ENCODE measurements around the gene PLD3. TPM values are rescaled to one million over a fixed set of nuclear protein-coding genes. Genes with fewer than 3 reads are reported as not detected.

PLD3 gene
- total and polyA plus RNA-seq, 3 donors from 2014 or later, result 219 to 533 (median 277) TPM

DNA sequence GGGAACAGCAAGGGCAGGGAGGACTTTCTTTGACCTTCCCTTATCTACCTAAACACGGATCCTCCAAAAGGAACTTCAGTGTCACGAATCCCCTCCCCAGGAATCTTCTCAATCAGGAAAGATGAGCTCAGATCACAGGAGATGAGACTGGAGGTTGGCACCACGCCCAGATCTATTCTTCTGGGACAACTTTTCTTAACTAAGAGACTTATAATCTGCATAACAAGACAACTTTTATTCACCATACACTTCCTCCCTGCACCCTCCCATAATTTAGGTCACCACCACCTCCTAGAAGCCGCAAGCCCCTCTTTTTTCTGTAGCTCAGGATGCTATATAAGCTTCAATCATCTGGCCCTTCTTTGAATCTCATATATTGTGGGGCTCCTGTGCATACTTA, 44.2 kb upstream of the PLD3 start:
- WGBS, 2 donors, result 63 to 70% methylated on average over 4 of the region's 4 CpGs
- no peak overlapping the region for H3K27ac ChIP-seq
- DNase-seq, result no peak

DNA sequence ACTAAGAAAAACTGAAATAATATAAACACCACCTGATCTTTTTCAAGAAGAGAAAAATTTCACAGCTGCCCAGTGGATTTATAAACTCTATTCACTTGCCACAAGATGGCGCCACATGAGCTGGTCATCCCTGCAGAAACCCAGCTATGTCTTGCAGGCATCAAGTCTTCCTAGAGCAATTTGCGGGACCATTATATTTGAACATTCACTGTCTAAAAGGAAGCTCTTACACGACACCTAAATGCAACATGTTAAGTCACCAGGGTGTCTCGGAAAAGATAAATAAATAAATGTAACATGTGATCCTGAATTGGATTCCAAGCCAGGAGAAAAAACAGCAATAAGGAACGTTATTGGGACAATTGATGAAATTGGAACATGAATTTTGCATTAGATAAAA, 43.1 kb upstream of the PLD3 start:
- TF ChIP-seq, protein P1, sequence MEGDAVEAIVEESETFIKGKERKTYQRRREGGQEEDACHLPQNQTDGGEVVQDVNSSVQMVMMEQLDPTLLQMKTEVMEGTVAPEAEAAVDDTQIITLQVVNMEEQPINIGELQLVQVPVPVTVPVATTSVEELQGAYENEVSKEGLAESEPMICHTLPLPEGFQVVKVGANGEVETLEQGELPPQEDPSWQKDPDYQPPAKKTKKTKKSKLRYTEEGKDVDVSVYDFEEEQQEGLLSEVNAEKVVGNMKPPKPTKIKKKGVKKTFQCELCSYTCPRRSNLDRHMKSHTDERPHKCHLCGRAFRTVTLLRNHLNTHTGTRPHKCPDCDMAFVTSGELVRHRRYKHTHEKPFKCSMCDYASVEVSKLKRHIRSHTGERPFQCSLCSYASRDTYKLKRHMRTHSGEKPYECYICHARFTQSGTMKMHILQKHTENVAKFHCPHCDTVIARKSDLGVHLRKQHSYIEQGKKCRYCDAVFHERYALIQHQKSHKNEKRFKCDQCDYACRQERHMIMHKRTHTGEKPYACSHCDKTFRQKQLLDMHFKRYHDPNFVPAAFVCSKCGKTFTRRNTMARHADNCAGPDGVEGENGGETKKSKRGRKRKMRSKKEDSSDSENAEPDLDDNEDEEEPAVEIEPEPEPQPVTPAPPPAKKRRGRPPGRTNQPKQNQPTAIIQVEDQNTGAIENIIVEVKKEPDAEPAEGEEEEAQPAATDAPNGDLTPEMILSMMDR (IDR thresholded peaks at IDR 0.05), result peak; percentile 68 to 83 (median 81)
- TF ChIP-seq POLR2A (IDR thresholded peaks at IDR 0.05), result no peak
- H3K36me3 ChIP-seq (ENCODE audit: low read depth, missing control alignments), result no peaks in the 10 kb centered on the region
- no peak overlapping the region for H3K27ac ChIP-seq
- intact Hi-C loops (cut with DNase I; ENCODE audit: low total_unique reads), result no loop called here
- no peaks in the 10 kb centered on the region for H3K4me1 ChIP-seq
- H3K27me3 ChIP-seq, result no peaks in the 10 kb centered on the region
- no peaks in the 10 kb centered on the region for H3K9me3 ChIP-seq
- 21 to 28% methylated on average over 5 of the region's 5 CpGs for WGBS, 2 donors
- H3K4me3 ChIP-seq, result no peak overlapping the region
- DNase-seq, result peak; percentile 85

More for the DNA sequence above, 44.2 kb upstream of the PLD3 start:
- H3K27me3 ChIP-seq, result no peaks in the 10 kb centered on the region
- H3K9me3 ChIP-seq, result no peaks in the 10 kb centered on the region
- TF ChIP-seq, protein P1 (IDR thresholded peaks at IDR 0.05), result no peak
- no peak for TF ChIP-seq POLR2A (IDR thresholded peaks at IDR 0.05)
- intact Hi-C loops (cut with DNase I; ENCODE audit: low total_unique reads), result no loop called here
- no peaks in the 10 kb centered on the region for H3K4me1 ChIP-seq
- no peaks in the 10 kb centered on the region for H3K36me3 ChIP-seq (ENCODE audit: low read depth, missing control alignments)
- no peak overlapping the region for H3K4me3 ChIP-seq

DNA sequence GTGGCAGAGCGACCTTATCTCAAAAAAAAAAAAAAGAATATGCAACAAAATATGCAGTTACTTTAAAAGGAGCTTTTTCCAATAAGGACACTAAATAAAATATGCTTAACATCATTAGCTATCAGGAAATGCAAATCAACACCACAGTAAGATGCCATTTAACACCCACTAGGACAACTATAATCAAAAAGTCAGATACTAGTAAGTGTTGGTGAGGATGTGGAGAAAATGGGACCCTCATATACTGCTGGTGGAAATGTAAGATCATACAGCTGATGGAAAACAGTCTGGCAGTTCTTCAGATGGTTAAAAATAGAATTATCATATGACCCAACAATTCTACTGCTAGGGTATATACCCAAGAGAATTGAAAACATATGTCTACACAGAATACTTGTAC, 38.8 kb upstream of the PLD3 start:
- no peaks in the 10 kb centered on the region for H3K27me3 ChIP-seq
- no peak overlapping the region for H3K4me3 ChIP-seq
- no peak for DNase-seq
- TF ChIP-seq, protein P1 (IDR thresholded peaks at IDR 0.05), result no peak
- TF ChIP-seq POLR2A (IDR thresholded peaks at IDR 0.05), result no peak
- H3K27ac ChIP-seq, result no peak overlapping the region
- intact Hi-C loops (cut with DNase I; ENCODE audit: low total_unique reads), result no loop called here
- no peaks in the 10 kb centered on the region for H3K9me3 ChIP-seq
- H3K36me3 ChIP-seq (ENCODE audit: low read depth, missing control alignments), result no peaks in the 10 kb centered on the region
- no peaks in the 10 kb centered on the region for H3K4me1 ChIP-seq
- WGBS, 2 donors, result 79 to 88% methylated on average over 1 of the region's 1 CpG

DNA sequence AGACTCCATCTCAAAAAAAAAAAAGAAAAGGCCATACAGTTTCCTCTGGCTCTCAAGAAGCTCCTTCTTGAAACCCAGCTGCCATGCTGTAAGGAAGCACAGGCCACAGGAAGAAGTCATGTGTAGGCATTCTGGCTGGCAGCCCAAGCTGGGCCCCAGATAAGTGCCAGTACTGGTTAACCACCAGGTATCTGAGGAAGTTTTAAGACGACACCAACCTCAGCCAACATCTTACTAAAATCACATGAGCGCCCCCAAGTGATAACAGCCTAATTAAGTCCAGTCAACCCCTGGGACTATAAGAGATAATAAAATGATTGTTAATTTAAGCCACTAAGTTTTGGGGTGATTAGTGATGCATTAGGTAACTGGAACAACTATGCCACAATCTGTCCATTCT, 36.0 kb upstream of the PLD3 start:
- no peak for TF ChIP-seq POLR2A (IDR thresholded peaks at IDR 0.05)
- TF ChIP-seq, protein P1 (IDR thresholded peaks at IDR 0.05), result no peak
- H3K27me3 ChIP-seq, result no peaks in the 10 kb centered on the region
- no peaks in the 10 kb centered on the region for H3K9me3 ChIP-seq
- H3K27ac ChIP-seq, result no peak overlapping the region
- 85 to 100% methylated on average over 2 of the region's 2 CpGs for WGBS, 2 donors
- no peak for DNase-seq
- H3K4me3 ChIP-seq, result no peak overlapping the region
- intact Hi-C loops (cut with DNase I; ENCODE audit: low total_unique reads), result no loop called here
- no peaks in the 10 kb centered on the region for H3K36me3 ChIP-seq (ENCODE audit: low read depth, missing control alignments)
- no peaks in the 10 kb centered on the region for H3K4me1 ChIP-seq

DNA sequence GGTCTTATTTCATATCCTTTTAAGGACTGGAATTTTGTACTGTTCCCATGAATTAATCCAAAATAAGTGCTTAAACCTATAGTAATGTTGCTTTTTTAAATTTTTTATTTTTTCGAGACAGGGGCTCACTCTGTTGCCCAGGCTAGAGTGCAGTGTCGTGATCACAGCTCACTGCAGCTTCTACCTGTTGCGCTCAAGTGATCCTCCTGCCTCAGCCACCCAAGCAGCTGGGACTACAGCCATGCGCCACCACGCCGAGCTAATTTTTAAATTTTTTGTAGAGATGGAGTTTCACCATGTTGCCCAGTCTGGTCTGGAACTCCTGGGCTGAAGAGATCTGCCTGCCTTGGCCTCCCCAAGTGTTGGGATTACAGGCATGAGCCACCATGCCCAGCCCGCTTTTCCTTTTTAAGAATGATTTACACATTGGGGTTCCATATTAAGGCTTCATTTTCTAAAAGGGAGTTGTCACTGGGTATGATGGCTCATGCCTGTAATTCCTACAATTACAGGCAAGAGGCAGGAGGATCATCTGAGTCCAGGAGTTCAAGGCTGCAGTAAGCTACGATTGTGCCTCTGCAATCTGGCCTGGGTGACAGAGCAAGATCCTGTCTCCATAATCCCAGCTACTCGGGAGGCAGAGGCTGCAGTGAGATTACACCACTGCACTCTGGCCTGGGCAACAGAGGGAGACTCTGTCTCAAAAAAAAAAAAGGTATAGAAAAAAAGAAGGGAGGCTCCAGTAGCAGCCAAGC, 35.1 kb upstream of the PLD3 start:
- H3K4me3 ChIP-seq, result no peak overlapping the region
- H3K27me3 ChIP-seq, result no peaks in the 10 kb centered on the region
- WGBS, 2 donors, result 89 to 93% methylated on average over 9 of the region's 9 CpGs
- no peak overlapping the region for H3K27ac ChIP-seq
- TF ChIP-seq, protein P1 (IDR thresholded peaks at IDR 0.05), result no peak
- TF ChIP-seq POLR2A (IDR thresholded peaks at IDR 0.05), result no peak
- DNase-seq, result no peak
- no peaks in the 10 kb centered on the region for H3K9me3 ChIP-seq
- no peaks in the 10 kb centered on the region for H3K4me1 ChIP-seq
- H3K36me3 ChIP-seq (ENCODE audit: low read depth, missing control alignments), result no peaks in the 10 kb centered on the region
- intact Hi-C loops (cut with DNase I; ENCODE audit: low total_unique reads), result no loop called here
